Neural progenitor cell (in vitro differentiated cells): ENCODE measurements around the gene IFNLR1.

Source experiments
- CTCF ChIP-seq: fragments of 200-600 bp; sonication (generic); IDR thresholded peaks from 2 replicates; pipeline ENCODE4 v1.5.1; 2017; ENCODE audit warnings: antibody characterized with exemption, mild to moderate bottlenecking
- EZH2 ChIP-seq: fragments of 200-600 bp; sonication (generic); IDR thresholded peaks from 2 replicates; pipeline ENCODE4 v1.6.1; 2017; ENCODE audit warnings: antibody characterized with exemption, mild to moderate bottlenecking, moderate library complexity
- EZH2phosphoT487 ChIP-seq: fragments of 200-600 bp; sonication (generic); IDR thresholded peaks from 2 replicates; pipeline ENCODE4 v1.6.1; 2017; ENCODE audit warnings: antibody characterized with exemption

GRCh38 chr1:24222793-24223192 lies 35.7 kb upstream of the IFNLR1 start:
- TF ChIP-seq CTCF, result no peak
- no peak for TF ChIP-seq EZH2
- TF ChIP-seq EZH2phosphoT487, result no peak
